Glomerular visceral epithelial cell (primary cell): ENCODE measurements around the gene GMDS.
A peak's percentile ranks its signal among the peaks of the same experiment; 100 is the strongest.

Source experiments
- DNase-seq: peaks from one replicate; pipeline ENCODE4 v3.0.0-alpha.2; 2016; ENCODE audit errors: extremely low spot score

Gene GMDS

GRCh38 chr6:1895721-1896120 is 349.7 kb downstream of the GMDS start:
- no peak for DNase-seq

- DNase-seq = no peak
These were observed 350.5 kb downstream of the GMDS start for GRCh38 chr6:1894954-1895353.

- DNase-seq = no peak
These were observed 351.8 kb downstream of the GMDS start for GRCh38 chr6:1893470-1894130.

- DNase-seq = no peak
These were observed 352.7 kb downstream of the GMDS start for GRCh38 chr6:1892716-1893115.

- no peak for DNase-seq
These were observed 354.4 kb downstream of the GMDS start for GRCh38 chr6:1890987-1891386.

GRCh38 chr6:1890071-1890470 is 355.3 kb downstream of the GMDS start:
- DNase-seq = peak; percentile 17

- DNase-seq = no peak
These were observed 359.8 kb downstream of the GMDS start for GRCh38 chr6:1885576-1886011.

- DNase-seq = no peak
These were observed 361.1 kb downstream of the GMDS start for GRCh38 chr6:1884313-1884712.

- DNase-seq = no peak
These were observed 367.1 kb downstream of the GMDS start for GRCh38 chr6:1878330-1878729.

- no peak for DNase-seq
These were observed 371.6 kb downstream of the GMDS start for GRCh38 chr6:1873781-1874180.

- no peak for DNase-seq
These were observed 372.7 kb downstream of the GMDS start for GRCh38 chr6:1872649-1873131.

GRCh38 chr6:1871724-1872315 is 373.6 kb downstream of the GMDS start:
- no peak for DNase-seq

- no peak for DNase-seq
These were observed 374.5 kb downstream of the GMDS start for GRCh38 chr6:1870932-1871331.

- no peak for DNase-seq
These were observed 375.2 kb downstream of the GMDS start for GRCh38 chr6:1870251-1870650.

- DNase-seq = no peak
These were observed 375.6 kb downstream of the GMDS start for GRCh38 chr6:1869769-1870168.

- no peak for DNase-seq
These were observed 376.1 kb downstream of the GMDS start for GRCh38 chr6:1869308-1869707.

- no peak for DNase-seq
These were observed 376.7 kb downstream of the GMDS start for GRCh38 chr6:1868561-1869261.

GRCh38 chr6:1867197-1867596 is 378.2 kb downstream of the GMDS start:
- DNase-seq = no peak

GRCh38 chr6:1865585-1865984 is 379.8 kb downstream of the GMDS start:
- DNase-seq = no peak

GRCh38 chr6:1864496-1864895 is 380.9 kb downstream of the GMDS start:
- no peak for DNase-seq

GRCh38 chr6:1862411-1862810 is 383.0 kb downstream of the GMDS start:
- DNase-seq = no peak

GRCh38 chr6:1860756-1861348 is 384.6 kb downstream of the GMDS start:
- no peak for DNase-seq

GRCh38 chr6:1858859-1859258 is 386.5 kb downstream of the GMDS start:
- DNase-seq = no peak
